ENCODE data around the gene FSCN2.

FSCN2 gene

GRCh38 chr17:81545160-81545949, 17.2 kb downstream of the FSCN2 start:
- Histone ChIP-seq H3K79me2 (ENCODE audit: insufficient read depth, low read length) (no peaks in the 10 kb centered on the region), H3K27me3 (ENCODE audit: insufficient read depth, low read length) (no peaks in the 10 kb centered on the region), H3K9ac (ENCODE audit: low read length) (no peak overlapping the region), H3K4me1 (ENCODE audit: insufficient read depth, low read length, severe bottlenecking) (no peaks in the 10 kb centered on the region), H3K36me3 (ENCODE audit: insufficient read depth, low read length) (peaks cover 59% of the 10 kb centered on the region), H3F3A (ENCODE audit: insufficient read depth, low read length) (no peaks in the 10 kb centered on the region), H3K9me2 (ENCODE audit: low read depth, low read length) (no peaks in the 10 kb centered on the region), H2AFZ (ENCODE audit: low read length) (no peak overlapping the region), H3K27ac (ENCODE audit: low read depth, low read length, poor library complexity, severe bottlenecking) (no peak overlapping the region), H3K4me2 (ENCODE audit: low read length) (no peak overlapping the region), H3K9me3 (ENCODE audit: low read length) (no peaks in the 10 kb centered on the region), H3K4me3 (ENCODE audit: low read depth, low read length, poor library complexity, severe bottlenecking) (no peak overlapping the region), H4K20me1 (ENCODE audit: insufficient read depth, low read length) (no peaks in the 10 kb centered on the region)
- TF ChIP-seq EZH2 (IDR thresholded peaks at IDR 0.05; ENCODE audit: borderline replicate concordance, low read length) (no peak), CTCF (IDR thresholded peaks at IDR 0.05; ENCODE audit: low read length) (no peak)

GRCh38 chr17:81546906-81547613, 18.9 kb downstream of the FSCN2 start:
- Histone ChIP-seq H2AFZ (ENCODE audit: low read length) (no peak overlapping the region), H3K9me2 (ENCODE audit: low read depth, low read length) (no peaks in the 10 kb centered on the region), H3K27ac (ENCODE audit: low read depth, low read length, poor library complexity, severe bottlenecking) (no peak overlapping the region), H3K9me3 (ENCODE audit: low read length) (no peaks in the 10 kb centered on the region), H3F3A (ENCODE audit: insufficient read depth, low read length) (no peaks in the 10 kb centered on the region), H4K20me1 (ENCODE audit: insufficient read depth, low read length) (no peaks in the 10 kb centered on the region), H3K27me3 (ENCODE audit: insufficient read depth, low read length) (no peaks in the 10 kb centered on the region), H3K79me2 (ENCODE audit: insufficient read depth, low read length) (no peaks in the 10 kb centered on the region), H3K4me2 (ENCODE audit: low read length) (no peak overlapping the region), H3K36me3 (ENCODE audit: insufficient read depth, low read length) (peaks cover 62% of the 10 kb centered on the region), H3K4me1 (ENCODE audit: insufficient read depth, low read length, severe bottlenecking) (peaks cover 9% of the 10 kb centered on the region), H3K4me3 (ENCODE audit: low read depth, low read length, poor library complexity, severe bottlenecking) (no peak overlapping the region), H3K9ac (ENCODE audit: low read length) (no peak overlapping the region)
- TF ChIP-seq EZH2 (IDR thresholded peaks at IDR 0.05; ENCODE audit: borderline replicate concordance, low read length) (no peak), CTCF (IDR thresholded peaks at IDR 0.05; ENCODE audit: low read length) (no peak)

- Histone ChIP-seq H3K9me3 (ENCODE audit: low read length) (no peaks in the 10 kb centered on the region), H3K4me1 (ENCODE audit: insufficient read depth, low read length, severe bottlenecking) (peaks cover 9% of the 10 kb centered on the region), H4K20me1 (ENCODE audit: insufficient read depth, low read length) (no peaks in the 10 kb centered on the region), H3K4me3 (ENCODE audit: low read depth, low read length, poor library complexity, severe bottlenecking) (no peak overlapping the region), H3K79me2 (ENCODE audit: insufficient read depth, low read length) (no peaks in the 10 kb centered on the region), H3K9ac (ENCODE audit: low read length) (no peak overlapping the region), H2AFZ (ENCODE audit: low read length) (no peak overlapping the region), H3K36me3 (ENCODE audit: insufficient read depth, low read length) (peaks cover 60% of the 10 kb centered on the region), H3K27ac (ENCODE audit: low read depth, low read length, poor library complexity, severe bottlenecking) (no peak overlapping the region), H3K9me2 (ENCODE audit: low read depth, low read length) (no peaks in the 10 kb centered on the region), H3K27me3 (ENCODE audit: insufficient read depth, low read length) (no peaks in the 10 kb centered on the region), H3F3A (ENCODE audit: insufficient read depth, low read length) (no peaks in the 10 kb centered on the region), H3K4me2 (ENCODE audit: low read length) (no peak overlapping the region)
- no peak for TF ChIP-seq CTCF (IDR thresholded peaks at IDR 0.05; ENCODE audit: low read length)
- no peak for TF ChIP-seq EZH2 (IDR thresholded peaks at IDR 0.05; ENCODE audit: borderline replicate concordance, low read length)
Observed at GRCh38 chr17:81547614-81547982, 19.4 kb downstream of the FSCN2 start.
